Measurements from ENCODE around the gene SLC26A6.

The SLC26A6 gene

DNA sequence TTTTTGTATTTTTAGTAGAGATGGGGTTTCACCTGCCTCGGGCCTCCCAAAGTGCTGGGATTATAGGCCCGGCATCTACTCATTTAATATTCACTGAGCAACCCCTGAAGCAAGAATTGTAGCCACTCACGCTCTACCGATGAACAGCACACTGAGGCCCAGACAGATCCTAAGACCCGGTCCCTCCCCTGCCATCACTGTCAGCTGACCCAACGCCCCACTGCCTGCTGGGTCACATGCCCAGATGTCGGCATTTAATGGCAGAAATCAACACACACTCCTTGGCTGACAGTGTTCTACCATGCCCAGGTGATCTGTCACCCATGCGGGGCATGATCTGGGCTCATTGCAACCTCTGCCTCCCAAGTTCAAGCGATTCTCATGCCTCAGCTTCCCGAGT lies 10.5 kb downstream of the SLC26A6 start:
- no peak overlapping the region for H3K4me3 ChIP-seq
- H3K27ac ChIP-seq = no peak overlapping the region
- DNase-seq (ENCODE audit: low spot score) = no peak
- TF ChIP-seq, protein P1, sequence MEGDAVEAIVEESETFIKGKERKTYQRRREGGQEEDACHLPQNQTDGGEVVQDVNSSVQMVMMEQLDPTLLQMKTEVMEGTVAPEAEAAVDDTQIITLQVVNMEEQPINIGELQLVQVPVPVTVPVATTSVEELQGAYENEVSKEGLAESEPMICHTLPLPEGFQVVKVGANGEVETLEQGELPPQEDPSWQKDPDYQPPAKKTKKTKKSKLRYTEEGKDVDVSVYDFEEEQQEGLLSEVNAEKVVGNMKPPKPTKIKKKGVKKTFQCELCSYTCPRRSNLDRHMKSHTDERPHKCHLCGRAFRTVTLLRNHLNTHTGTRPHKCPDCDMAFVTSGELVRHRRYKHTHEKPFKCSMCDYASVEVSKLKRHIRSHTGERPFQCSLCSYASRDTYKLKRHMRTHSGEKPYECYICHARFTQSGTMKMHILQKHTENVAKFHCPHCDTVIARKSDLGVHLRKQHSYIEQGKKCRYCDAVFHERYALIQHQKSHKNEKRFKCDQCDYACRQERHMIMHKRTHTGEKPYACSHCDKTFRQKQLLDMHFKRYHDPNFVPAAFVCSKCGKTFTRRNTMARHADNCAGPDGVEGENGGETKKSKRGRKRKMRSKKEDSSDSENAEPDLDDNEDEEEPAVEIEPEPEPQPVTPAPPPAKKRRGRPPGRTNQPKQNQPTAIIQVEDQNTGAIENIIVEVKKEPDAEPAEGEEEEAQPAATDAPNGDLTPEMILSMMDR (IDR thresholded peaks at IDR 0.05) = no peak

DNA sequence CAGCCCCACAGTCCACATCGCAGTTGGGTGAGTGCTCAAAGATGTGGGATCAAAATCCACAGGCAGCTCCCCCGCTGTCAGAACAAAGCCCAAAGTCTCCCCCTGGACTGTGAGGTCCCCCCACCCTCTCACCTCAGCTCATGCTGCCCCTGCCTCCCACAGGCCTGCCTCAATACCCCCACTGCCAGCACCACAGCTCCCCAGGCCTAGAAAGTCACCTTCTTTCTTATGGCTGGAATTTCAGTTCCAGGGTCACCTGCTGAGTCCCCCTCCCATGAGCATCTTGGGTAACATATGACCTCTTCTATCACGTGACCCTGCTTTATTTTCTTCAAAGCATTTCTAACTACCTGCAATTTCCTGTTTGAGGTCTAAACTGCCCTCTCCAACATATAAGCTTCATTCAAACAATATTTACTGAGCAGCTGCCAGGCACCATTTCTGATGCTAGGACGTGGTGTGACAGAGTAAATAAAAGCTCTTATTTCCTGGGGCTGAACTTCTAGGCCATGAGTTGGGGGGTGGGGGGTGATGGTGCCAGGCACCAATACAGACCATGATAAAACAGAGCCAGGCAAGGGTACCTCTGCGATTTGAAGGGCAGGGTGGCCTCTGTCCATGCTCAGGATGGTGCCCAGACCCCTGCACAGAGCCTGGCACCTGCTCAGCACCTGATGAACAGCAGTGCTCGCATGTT lies 11.3 kb downstream of the SLC26A6 start:
- TF ChIP-seq, protein P1 (IDR thresholded peaks at IDR 0.05) = no peak
- Histone ChIP-seq H3K4me3 (no peak overlapping the region), H3K27ac (no peak overlapping the region)
- DNase-seq (ENCODE audit: low spot score) = no peak

DNA sequence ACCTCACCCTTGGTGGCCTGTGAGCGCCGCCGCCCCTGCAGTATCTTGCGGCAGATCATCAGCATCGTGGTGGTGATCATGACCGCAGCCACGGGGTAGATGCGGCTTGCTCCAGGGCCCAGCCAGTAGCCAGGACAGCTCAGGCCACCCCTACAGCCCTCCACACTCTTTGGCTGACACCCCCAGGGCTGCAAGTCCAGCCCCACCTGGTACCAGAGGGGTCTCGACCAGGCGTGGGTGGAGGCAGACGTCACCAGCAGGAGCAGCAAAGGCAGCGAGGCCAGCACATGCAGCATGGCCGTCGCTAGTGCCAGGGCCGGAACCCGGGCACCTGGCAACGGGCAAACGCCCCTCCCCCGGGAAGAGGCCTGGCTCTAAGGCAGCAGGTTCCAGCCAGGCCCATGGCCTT lies 13.8 kb downstream of the SLC26A6 start, which contains the start of gene TMEM89:
Gene TMEM89, minus strand, starts transcription at position 309 of the 409 bp plus-strand sequence. Its CDS starts 13 bp downstream, at position 296.
- Histone ChIP-seq H3K4me3 (no peak within 1 kb of the TSS), H3K27ac (peak within 1 kb of the TSS; percentile 74 to 94)
- no peak for DNase-seq (ENCODE audit: low spot score)
- TF ChIP-seq, protein P1 (IDR thresholded peaks at IDR 0.05) = no peak

DNA sequence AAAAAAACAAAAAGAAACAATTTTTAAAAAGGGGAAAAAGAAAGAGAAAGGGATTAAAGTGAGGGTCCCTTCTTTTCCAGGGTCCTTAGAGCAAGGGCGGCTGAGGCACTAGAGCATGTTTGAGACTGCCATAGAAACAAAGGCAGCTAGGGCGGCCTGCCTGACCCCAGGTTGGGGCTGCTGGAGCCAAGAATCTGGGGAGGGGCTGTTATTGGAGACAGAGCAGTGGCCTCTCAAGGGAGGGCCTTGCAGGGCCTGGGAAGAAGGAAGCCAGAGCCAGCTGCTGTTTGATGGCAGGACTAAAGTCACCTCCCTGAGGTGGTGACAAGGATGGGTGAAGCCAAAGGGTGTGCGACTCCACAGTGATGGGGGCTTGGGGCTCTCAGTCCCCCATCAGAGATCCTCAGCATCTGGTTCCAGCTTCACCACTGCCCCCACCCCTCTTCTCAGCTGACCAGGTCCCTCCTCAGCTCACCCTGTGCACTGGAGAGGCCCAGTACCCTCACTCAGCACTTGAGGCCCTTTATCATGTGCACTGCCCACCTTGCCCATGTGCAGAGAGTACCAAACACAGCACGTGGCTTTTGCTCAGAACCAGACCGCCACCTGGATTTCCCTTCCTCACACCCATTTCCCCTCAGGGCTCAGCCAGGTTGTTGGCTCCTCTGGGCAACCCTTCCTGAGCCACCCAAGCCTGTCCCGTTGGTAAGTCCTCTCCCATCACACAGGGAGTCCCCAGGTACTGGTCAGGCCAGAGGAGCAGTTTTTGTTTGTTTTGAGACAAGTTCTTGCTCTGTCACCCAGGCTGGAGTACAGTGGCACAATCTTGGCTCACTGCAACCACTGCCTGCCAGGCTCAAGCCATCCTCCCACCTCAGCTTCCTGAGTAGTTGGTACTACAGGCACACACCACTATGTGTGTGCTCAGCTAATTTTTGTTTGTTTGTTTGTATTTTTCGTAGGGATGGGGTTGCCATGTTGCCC lies 15.4 kb downstream of the SLC26A6 start:
- H3K27ac ChIP-seq = peak overlapping the region; percentile 74 to 94
- H3K4me3 ChIP-seq = no peak overlapping the region
- no peak for DNase-seq (ENCODE audit: low spot score)
- TF ChIP-seq, protein P1 (IDR thresholded peaks at IDR 0.05) = no peak

DNA sequence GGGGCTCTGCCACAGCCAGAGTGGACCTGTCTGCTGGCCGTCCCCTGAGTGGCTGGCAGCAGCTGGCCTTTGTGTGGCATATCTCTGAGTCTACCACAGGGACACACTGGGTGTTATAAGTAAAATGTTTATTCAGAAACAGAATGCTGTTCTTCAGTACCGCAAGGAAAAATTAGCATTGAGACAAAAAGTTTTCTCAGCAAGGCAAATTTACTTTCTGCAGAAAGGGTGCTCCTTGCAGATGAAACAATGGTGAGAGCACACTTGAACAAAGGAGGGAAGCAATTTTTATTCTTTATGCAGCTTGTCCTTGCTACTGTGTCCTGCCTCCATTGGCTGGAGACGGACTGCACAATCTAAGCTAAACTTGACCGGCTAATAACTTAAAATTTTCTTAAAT lies 17.7 kb downstream of the SLC26A6 start:
- DNase-seq (ENCODE audit: low spot score) = no peak
- TF ChIP-seq, protein P1 (IDR thresholded peaks at IDR 0.05) = no peak
- Histone ChIP-seq H3K27ac (peak overlapping the region; percentile 26 to 74), H3K4me3 (no peak overlapping the region)

DNA sequence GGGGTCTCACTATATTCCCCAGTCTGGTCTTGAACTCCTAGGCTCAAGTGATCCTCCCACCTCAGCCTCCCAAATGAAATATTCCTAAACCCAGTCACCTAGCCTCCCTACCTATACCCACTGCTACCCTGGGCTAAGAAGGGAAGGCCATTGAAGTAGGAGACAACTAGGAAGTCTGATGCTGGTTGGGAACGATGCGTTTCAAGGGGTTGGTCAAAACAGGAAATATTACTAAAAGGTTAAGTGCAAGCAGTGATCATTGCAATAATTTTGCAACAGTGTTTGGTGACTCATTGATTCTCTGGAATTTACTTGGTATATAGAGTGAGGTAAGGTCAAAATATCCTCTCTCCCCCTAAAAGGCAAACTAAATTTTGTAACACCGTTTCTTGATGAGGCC lies 21.2 kb downstream of the SLC26A6 start:
- no peak overlapping the region for H3K27ac ChIP-seq
- TF ChIP-seq, protein P1 (IDR thresholded peaks at IDR 0.05) = no peak

More for the DNA sequence above, 21.2 kb downstream of the SLC26A6 start:
- DNase-seq (ENCODE audit: low spot score) = no peak
- no peak overlapping the region for H3K4me3 ChIP-seq

Measured in coronary artery (tissue), 2 donors.